Testis (tissue), 3 donors: ENCODE data around the gene SIK3. TPM values are rescaled to one million over a fixed set of nuclear protein-coding genes. Genes with fewer than 3 reads are reported as not detected.
"Not testable (repeated sequence)": the region's sequence is repeated elsewhere in the genome, so short reads cannot be mapped to it uniquely, and the experiment has no call there.

Experiments used
- DNase-seq: peaks from one replicate; pipeline ENCODE4 v3.0.0-alpha.2; 2019
- H3K27ac ChIP-seq, 2 donors: fragments of 200-600 bp; sonication (generic); one replicate each; pipeline ENCODE4 v1.5.1; 2019
- H3K27me3 ChIP-seq: fragments of 200-600 bp; sonication (generic); one replicate; pipeline ENCODE4 v1.5.1; 2019
- H3K36me3 ChIP-seq: fragments of 200-600 bp; sonication (generic); one replicate; pipeline ENCODE4 v1.5.1; 2017; ENCODE audit warnings: low read depth; ENCODE audit errors: missing control alignments
- H3K4me1 ChIP-seq: fragments of 200-600 bp; sonication (generic); one replicate; pipeline ENCODE4 v1.5.1; 2019
- H3K4me3 ChIP-seq, 2 donors: fragments of 200-600 bp; sonication (generic); one replicate each; pipeline ENCODE4 v1.5.1; 2017 to 2019
- H3K9me3 ChIP-seq: fragments of 200-600 bp; sonication (generic); one replicate; pipeline ENCODE4 v1.5.1; 2017
- POLR2A ChIP-seq: fragments of 450-650 bp; IDR thresholded peaks from one replicate; pipeline ENCODE4 v1.6.1; 2017; ENCODE audit warnings: antibody characterized with exemption, mild to moderate bottlenecking, moderate library complexity
- WGBS, 2 donors: methylation state at CpG; one replicate each; pipeline ENCODE4 v1.1.5; 2018; 5-methylcytosine and 5-hydroxymethylcytosine counted together
- intact Hi-C: fragments of 100-400 bp; cut with DNase I; formaldehyde crosslinking; loops from one replicate; pipeline ENCODE4 v1.15.1; 2023; ENCODE audit warnings: low total_unique reads
- polyA plus RNA-seq: library from polyadenylated mRNA; stranded (reverse); fragments of 350-450 nt; fragmentation: Illumina TruSeq; extraction: RNeasy Lipid Tissue Mini Kit (QIAGEN cat#74804); gene quantifications from one replicate; pipeline ENCODE4 v1.2.3, GENCODE V29; 2014; ENCODE audit warnings: low read depth, low replicate concordance; ENCODE audit not compliant: insufficient read depth
- total RNA-seq, 2 donors: library from RNA; depleted of rRNA; stranded (reverse); fragments of >200 nt; gene quantifications; one replicate each; pipeline ENCODE4 v1.2.3, GENCODE V29; 2016
- TF ChIP-seq, protein P1 (sequence below), 3 experiments: fragments of 450-650 bp in 2 of 3; fragments of 200-600 bp in 1 of 3; sonication (generic) in 1 of 3; IDR thresholded peaks; one replicate each; pipeline ENCODE4 v1.5.1; 2016 to 2019; ENCODE audit warnings: antibody characterized with exemption in 3 of 3, mild to moderate bottlenecking in 2 of 3, moderate library complexity in 1 of 3

Gene SIK3
- total and polyA plus RNA-seq, 3 donors from 2014 or later: 112 to 125 (median 123) TPM

- DNase-seq: peak; percentile 98
- 1% methylated on average over 24 to 48 of the region's 48 CpGs for WGBS, 2 donors
- Histone ChIP-seq H3K9me3 (no peaks in the 10 kb centered on the region), H3K36me3 (no peaks in the 10 kb centered on the region), H3K27ac (peak within 1 kb of the TSS; percentile 84 to 92), H3K4me1 (peaks cover 10% of the 10 kb centered on the region), H3K4me3 (peak within 1 kb of the TSS; percentile 93 to 97), H3K27me3 (no peaks in the 10 kb centered on the region)
- TF ChIP-seq POLR2A: peak; percentile 23
- TF ChIP-seq, protein P1, sequence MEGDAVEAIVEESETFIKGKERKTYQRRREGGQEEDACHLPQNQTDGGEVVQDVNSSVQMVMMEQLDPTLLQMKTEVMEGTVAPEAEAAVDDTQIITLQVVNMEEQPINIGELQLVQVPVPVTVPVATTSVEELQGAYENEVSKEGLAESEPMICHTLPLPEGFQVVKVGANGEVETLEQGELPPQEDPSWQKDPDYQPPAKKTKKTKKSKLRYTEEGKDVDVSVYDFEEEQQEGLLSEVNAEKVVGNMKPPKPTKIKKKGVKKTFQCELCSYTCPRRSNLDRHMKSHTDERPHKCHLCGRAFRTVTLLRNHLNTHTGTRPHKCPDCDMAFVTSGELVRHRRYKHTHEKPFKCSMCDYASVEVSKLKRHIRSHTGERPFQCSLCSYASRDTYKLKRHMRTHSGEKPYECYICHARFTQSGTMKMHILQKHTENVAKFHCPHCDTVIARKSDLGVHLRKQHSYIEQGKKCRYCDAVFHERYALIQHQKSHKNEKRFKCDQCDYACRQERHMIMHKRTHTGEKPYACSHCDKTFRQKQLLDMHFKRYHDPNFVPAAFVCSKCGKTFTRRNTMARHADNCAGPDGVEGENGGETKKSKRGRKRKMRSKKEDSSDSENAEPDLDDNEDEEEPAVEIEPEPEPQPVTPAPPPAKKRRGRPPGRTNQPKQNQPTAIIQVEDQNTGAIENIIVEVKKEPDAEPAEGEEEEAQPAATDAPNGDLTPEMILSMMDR (IDR thresholded peaks at IDR 0.05): no peak
- intact Hi-C loops: no loop called here
Measured at GRCh38 chr11:117143871-117144476, 45.7 kb upstream of the SIK3 start, which contains the start of gene PAFAH1B2. Gene PAFAH1B2, plus strand, starts transcription at chr11:117144287. Its CDS starts 8,161 bp downstream, at chr11:117152448.

DNA sequence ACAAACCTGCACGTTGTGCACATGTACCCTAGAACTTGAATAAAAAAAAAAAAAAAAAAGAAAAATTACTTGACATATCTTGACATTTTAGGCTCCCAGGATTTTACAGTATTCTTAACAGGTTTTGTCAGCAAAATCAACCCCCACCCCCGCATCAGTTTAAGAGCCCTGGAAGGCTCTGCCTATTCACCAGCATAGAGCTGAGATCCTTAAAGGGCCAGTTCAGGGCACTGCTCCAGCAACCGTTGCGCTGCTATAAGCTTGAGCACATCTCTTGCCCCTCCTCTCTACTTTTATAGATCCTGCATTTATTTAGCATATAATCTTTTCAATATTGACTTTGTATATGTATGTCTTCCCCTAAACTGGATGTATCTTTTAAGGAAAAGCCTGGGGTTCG, 45.2 kb upstream of the SIK3 start:
- WGBS, 2 donors: 1 to 2% methylated on average over 5 of the region's 5 CpGs
- Histone ChIP-seq H3K4me1 (peaks cover 10% of the 10 kb centered on the region), H3K27me3 (no peaks in the 10 kb centered on the region), H3K36me3 (no peaks in the 10 kb centered on the region), H3K4me3 (peak overlapping the region; percentile 93 to 97), H3K27ac (peak overlapping the region; percentile 84 to 92), H3K9me3 (no peaks in the 10 kb centered on the region)
- intact Hi-C loops: no loop called here
- no peak for TF ChIP-seq POLR2A
- TF ChIP-seq, protein P1 (IDR thresholded peaks at IDR 0.05): no peak
- DNase-seq: peak; percentile 85

DNA sequence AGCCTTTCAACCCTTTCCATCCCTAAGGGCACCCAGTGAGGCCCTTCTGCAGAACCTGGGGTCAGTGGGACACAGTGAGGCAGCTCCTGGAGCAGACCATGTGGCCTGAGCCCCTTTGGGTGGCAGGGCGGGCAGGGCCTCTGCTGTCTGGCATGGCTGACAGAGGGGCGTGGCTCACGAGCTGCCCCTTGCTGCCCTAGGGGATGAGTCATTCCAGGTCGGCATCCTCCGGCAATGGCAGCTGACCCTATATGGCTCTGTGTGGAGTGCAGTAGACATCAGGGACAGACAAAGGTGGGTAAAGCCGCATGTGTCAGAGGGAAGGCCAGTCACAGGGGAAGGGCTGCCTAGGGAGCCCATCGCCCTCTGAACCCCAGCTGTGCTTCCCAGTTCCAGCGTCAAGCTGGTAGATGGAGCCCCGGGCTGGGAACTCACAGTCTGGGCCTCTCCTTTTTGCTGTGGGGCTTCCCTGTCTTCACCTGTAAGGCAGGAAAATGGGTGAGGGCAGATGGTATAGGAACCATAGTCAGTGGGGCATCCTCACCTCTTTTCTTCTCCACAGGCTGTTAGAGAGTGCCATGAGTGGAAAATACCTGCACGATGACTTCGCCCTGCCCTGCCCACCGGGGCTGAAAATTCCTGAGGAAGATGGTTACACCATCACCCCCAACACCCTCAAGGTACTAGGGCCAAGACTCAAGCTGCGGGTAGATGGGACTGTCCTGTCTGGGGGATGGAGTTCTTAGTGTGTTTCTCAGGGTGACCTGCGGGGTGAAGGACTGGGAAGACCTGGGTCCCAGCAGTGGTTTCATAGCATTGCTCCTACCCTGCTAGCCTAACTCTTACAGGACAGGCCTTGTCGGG, 39.2 kb upstream of the SIK3 start:
- H3K9me3 ChIP-seq, intact Hi-C loops, H3K4me1 ChIP-seq, H3K27me3 ChIP-seq, DNase-seq, H3K27ac ChIP-seq, H3K4me3 ChIP-seq, H3K36me3 ChIP-seq: not testable (repeated sequence)
- no CpG with 5 or more reads among the region's 15 CpGs for WGBS, 2 donors

DNA sequence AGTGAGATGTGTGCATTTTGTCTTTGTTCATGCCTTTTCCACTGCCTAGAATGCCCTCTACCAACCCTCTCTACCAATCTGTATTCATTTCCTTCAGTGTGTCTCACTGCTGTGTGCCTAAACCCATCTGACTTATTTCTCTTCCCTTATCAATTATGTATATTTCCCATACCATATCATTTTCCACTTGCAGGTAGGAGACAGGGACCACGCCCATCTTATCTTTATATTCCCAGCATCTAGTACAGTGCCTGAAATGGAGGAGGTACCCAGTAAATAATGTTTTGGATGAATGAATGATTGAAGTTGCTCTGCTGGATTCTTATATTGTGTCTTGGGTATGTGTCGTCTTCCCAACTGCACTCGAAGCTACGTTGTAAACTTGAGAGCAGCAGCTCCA, 36.8 kb upstream of the SIK3 start:
- H3K4me1 ChIP-seq, H3K4me3 ChIP-seq, H3K36me3 ChIP-seq, intact Hi-C loops, H3K27me3 ChIP-seq, H3K27ac ChIP-seq, H3K9me3 ChIP-seq, DNase-seq: not testable (repeated sequence)
- WGBS, 2 donors: no CpG with 5 or more reads among the region's 4 CpGs

DNA sequence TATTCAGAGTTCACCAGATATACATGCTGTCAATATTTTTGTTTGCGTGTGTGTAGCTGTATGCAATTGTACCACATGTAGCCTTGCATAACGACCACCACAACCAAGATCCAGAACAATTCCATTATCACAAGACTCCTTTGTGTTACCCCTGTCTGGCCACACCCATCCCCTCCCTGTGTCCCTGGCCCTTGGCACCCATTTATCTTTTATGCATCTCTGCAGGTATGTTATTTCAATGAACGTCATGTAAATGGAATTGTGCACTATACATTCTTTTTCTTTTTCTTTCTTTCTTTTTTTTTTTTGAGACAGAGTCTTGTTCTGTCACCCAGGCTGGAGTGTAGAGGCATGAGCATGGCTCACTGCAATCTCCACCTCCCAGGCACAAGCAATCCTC, 36.2 kb upstream of the SIK3 start:
- no peak overlapping the region for H3K4me3 ChIP-seq
- DNase-seq: no peak
- H3K9me3 ChIP-seq: no peaks in the 10 kb centered on the region
- TF ChIP-seq, protein P1 (IDR thresholded peaks at IDR 0.05): no peak
- TF ChIP-seq POLR2A: no peak
- intact Hi-C loops: no loop called here
- no peaks in the 10 kb centered on the region for H3K27me3 ChIP-seq
- WGBS, 2 donors: 68 to 70% methylated on average over 2 to 3 of the region's 3 CpGs
- no peaks in the 10 kb centered on the region for H3K36me3 ChIP-seq
- H3K4me1 ChIP-seq: no peaks in the 10 kb centered on the region
- H3K27ac ChIP-seq: no peak overlapping the region
